OCI-LY3 (cell line): ENCODE results near the gene HHAT.

Experiments
- EZH2phosphoT487 ChIP-seq: fragments of 200-600 bp; shearing (Covaris generic); IDR thresholded peaks from 2 replicates; pipeline ENCODE4 v1.6.1; 2018; ENCODE audit warnings: antibody characterized with exemption, mixed run types, low read depth
- TF ChIP-seq, protein P1 (sequence below): fragments of 200-600, 300-600 bp; sonication (generic); IDR thresholded peaks from 2 replicates; pipeline ENCODE4 v1.5.1; 2014; ENCODE audit warnings: antibody characterized with exemption, low read length, low read depth

DNA sequence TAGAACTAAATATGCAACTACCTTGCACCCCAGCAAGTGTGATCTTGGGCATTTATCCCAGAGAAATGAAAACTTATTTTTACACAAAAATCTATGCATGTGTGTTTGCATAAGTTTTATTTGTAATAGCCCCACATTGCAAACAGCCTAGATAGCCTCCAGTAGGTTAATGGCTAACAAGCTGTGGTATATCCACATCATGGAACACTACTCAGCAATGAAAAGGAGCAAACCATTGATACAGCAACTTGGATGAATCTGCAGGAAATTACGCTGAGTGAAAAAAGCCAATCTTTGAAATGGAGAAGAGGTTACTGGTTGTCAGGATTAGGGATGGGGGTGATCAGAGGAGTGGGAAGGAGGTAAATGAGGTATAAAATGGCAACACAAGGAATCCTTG is 67.8 kb downstream of the HHAT start:
- TF ChIP-seq, protein P1, sequence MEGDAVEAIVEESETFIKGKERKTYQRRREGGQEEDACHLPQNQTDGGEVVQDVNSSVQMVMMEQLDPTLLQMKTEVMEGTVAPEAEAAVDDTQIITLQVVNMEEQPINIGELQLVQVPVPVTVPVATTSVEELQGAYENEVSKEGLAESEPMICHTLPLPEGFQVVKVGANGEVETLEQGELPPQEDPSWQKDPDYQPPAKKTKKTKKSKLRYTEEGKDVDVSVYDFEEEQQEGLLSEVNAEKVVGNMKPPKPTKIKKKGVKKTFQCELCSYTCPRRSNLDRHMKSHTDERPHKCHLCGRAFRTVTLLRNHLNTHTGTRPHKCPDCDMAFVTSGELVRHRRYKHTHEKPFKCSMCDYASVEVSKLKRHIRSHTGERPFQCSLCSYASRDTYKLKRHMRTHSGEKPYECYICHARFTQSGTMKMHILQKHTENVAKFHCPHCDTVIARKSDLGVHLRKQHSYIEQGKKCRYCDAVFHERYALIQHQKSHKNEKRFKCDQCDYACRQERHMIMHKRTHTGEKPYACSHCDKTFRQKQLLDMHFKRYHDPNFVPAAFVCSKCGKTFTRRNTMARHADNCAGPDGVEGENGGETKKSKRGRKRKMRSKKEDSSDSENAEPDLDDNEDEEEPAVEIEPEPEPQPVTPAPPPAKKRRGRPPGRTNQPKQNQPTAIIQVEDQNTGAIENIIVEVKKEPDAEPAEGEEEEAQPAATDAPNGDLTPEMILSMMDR = no peak
- TF ChIP-seq EZH2phosphoT487 = no peak
